ENCODE results near the gene LRP6. TPM values are rescaled to one million over a fixed set of nuclear protein-coding genes. Genes with fewer than 3 reads are reported as not detected.

LRP6 gene
- total RNA-seq, 1 experiment from 2014 or later: 44.6 TPM

DNA sequence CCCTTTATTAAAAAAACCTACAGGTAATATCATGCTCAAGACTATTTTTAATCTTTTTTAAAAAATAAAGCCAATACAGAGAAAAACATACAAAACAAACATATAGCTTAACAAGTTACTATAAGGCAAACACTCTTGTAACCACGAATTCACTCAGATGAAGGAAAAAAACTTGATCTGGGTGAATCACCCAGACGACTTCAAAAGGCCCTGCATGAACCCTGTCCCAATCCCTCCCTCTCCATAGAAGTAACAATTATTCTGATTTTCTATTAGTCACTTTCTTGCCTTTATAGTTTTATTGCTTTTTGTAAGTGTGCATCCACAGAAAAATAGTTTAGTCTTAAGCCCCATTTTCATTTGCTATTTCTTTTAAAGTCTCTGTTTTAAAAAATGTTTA is 72.6 kb downstream of the LRP6 start:
- H3K4me3 ChIP-seq (ENCODE audit: insufficient read depth, low read depth, low read length): no peak overlapping the region
- H3K36me3 ChIP-seq (replicated peaks; ENCODE audit: control insufficient read depth, insufficient read depth, low read length): no peaks in the 10 kb centered on the region; the same call in 1 of the 2 replicates
- DNase-seq: no peak
- no peaks in the 10 kb centered on the region for H3K27me3 ChIP-seq (ENCODE audit: control insufficient read depth, insufficient read depth, low read length)

DNA sequence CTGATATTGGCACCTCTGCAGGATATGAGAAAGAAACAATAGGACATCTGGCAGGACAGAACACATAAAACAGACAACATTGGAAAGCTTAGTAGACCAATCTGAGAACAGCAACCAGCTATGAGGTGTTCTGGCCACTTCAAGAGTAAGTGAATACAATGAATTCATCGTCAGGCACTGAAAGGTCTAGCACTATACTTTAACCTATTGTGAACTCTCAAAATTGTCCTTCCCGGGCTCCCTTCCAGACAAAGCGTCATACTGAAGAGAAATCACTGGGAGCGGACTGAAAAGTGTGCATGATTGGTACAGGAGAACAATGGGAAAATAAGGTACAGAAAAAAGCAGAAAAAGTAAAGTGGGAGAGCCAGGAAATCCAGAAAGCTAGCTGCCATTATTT is 75.8 kb downstream of the LRP6 start:
- H3K4me3 ChIP-seq (ENCODE audit: insufficient read depth, low read depth, low read length): no peak overlapping the region
- no peak for DNase-seq
- no peaks in the 10 kb centered on the region for H3K36me3 ChIP-seq (replicated peaks; ENCODE audit: control insufficient read depth, insufficient read depth, low read length)
- H3K27me3 ChIP-seq (ENCODE audit: control insufficient read depth, insufficient read depth, low read length): no peaks in the 10 kb centered on the region

DNA sequence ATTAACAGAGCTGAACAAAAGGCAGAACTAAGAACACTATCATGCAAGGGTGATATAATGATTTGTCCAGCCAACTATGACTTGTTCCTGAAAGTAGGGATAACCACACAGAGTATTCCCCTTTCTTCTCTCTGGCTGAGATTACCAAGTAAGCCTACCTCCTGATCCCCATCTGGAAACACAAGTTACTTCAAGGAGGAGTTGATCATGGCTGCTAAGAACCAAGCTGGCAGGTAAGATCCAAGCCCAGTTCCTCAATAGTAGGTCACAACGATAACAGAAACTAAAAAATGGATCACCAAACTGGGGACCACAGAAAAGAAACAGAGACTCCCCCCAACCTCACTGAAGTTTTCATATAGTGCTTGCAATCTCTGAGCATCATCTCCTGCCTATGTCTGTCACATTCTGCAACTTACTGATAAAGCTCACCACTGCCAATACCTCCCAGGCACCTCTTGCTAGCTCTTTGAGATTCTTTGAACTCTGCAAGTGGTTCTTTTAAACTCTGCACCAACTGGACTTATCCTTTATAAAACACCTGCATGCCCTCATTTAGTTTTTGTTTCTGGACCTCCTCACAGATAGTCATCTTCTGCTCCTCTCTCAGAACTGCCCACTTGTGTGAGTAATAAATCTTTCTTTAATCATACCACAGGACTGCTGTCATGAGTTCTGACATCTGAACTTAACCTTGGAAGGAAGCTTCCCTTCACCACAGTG is 76.6 kb downstream of the LRP6 start:
- DNase-seq: no peak
- Histone ChIP-seq H3K36me3 (replicated peaks; ENCODE audit: control insufficient read depth, insufficient read depth, low read length) (no peaks in the 10 kb centered on the region), H3K4me3 (ENCODE audit: insufficient read depth, low read depth, low read length) (no peak overlapping the region), H3K27me3 (ENCODE audit: control insufficient read depth, insufficient read depth, low read length) (no peaks in the 10 kb centered on the region)

DNA sequence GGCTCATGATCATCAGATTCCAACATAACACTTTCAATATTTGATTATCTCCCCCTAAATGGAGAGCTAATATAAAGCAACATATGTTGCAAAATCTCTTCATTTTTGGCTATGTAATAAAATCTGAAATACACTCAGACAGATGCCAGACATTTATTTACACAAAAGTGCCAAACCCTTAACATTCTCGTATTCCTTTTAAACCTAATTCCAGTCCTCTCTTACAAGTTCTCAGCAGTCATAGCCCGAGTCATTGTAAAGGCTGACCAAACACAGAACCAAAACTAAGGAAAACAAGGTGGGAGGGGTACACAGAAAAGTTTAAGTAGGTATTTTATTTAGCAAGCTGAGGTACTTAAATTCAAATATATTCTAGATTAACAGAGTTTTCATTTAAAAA is 81.4 kb downstream of the LRP6 start:
- Histone ChIP-seq H3K4me3 (ENCODE audit: insufficient read depth, low read depth, low read length) (no peak overlapping the region), H3K36me3 (replicated peaks; ENCODE audit: control insufficient read depth, insufficient read depth, low read length) (peaks cover 3% of the 10 kb centered on the region), H3K27me3 (ENCODE audit: control insufficient read depth, insufficient read depth, low read length) (no peaks in the 10 kb centered on the region)
- no peak for DNase-seq

DNA sequence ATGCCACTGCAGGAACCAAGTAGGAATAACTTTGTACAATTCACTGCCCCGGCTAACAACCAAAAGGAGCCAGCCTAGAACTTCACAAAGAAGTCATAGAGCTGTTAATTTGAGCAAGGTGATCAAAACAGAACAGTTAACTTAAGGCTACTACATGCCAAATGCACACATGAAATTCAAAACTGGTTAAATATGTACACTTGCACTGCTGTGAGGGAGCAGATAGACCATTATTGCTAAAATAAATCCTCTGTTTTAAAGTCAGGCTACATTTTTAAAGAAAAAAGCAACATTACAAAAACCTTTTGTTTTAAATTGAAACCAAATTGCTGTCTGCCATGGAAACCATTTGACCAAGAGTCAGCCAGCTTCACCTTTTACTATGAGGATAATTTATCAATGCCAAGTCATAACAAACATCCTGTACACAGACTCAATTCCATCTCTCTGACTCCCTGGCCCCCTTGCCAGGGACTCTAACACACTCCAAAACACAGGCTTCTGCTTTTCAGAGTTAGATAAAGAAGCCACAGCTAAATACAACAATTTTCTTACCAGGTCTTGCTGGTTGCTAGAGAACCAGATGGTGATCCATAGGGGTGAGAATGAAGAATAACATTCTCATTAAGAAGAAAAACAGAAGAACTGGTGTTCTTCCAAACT is 84.0 kb downstream of the LRP6 start:
- Histone ChIP-seq H3K27me3 (ENCODE audit: control insufficient read depth, insufficient read depth, low read length) (no peaks in the 10 kb centered on the region), H3K4me3 (ENCODE audit: insufficient read depth, low read depth, low read length) (no peak overlapping the region), H3K36me3 (replicated peaks; ENCODE audit: control insufficient read depth, insufficient read depth, low read length) (peaks cover 3% of the 10 kb centered on the region)
- DNase-seq: no peak

DNA sequence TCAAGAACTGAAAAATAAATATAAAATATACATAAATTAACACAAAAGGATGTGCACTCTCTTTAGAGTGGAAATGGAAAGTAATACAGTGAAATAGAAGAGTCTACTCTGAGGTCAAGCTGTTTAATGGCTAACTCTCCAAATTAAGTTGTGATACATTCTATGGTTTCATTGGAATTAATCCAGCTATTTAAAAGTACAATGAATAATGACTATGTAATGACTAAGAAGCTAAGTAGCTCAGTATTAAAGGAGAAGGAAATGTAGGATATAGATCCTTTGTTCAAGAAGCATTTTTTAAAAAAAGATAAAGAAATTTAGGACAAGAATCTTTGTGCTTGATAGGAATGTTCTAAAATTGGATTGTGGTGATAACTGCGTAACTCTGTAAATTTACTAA is 85.3 kb downstream of the LRP6 start:
- no peak overlapping the region for H3K4me3 ChIP-seq (ENCODE audit: insufficient read depth, low read depth, low read length)
- no peak for DNase-seq
- peaks cover 3% of the 10 kb centered on the region for H3K36me3 ChIP-seq (replicated peaks; ENCODE audit: control insufficient read depth, insufficient read depth, low read length)
- no peaks in the 10 kb centered on the region for H3K27me3 ChIP-seq (ENCODE audit: control insufficient read depth, insufficient read depth, low read length)

DNA sequence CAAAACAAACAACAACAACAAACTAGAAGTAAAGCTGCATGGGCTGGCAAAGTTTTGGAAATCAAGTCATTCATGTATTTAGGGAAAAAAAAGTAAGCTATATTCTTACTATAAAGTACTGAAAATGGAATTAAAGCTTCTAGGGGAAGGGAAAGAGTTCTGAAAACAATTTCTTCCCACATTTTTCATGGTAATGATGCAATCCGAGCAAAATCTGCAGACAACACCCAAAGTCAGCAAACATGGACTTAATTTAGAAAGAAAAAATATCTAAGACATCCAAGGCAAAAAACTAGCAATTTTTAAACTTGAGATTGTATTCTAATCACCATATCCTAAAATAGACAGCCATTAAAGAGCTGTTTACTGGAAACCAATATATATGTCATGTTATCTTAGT is 86.3 kb downstream of the LRP6 start:
- Histone ChIP-seq H3K36me3 (replicated peaks; ENCODE audit: control insufficient read depth, insufficient read depth, low read length) (peaks cover 3% of the 10 kb centered on the region), H3K4me3 (ENCODE audit: insufficient read depth, low read depth, low read length) (no peak overlapping the region), H3K27me3 (ENCODE audit: control insufficient read depth, insufficient read depth, low read length) (no peaks in the 10 kb centered on the region)
- no peak for DNase-seq

DNA sequence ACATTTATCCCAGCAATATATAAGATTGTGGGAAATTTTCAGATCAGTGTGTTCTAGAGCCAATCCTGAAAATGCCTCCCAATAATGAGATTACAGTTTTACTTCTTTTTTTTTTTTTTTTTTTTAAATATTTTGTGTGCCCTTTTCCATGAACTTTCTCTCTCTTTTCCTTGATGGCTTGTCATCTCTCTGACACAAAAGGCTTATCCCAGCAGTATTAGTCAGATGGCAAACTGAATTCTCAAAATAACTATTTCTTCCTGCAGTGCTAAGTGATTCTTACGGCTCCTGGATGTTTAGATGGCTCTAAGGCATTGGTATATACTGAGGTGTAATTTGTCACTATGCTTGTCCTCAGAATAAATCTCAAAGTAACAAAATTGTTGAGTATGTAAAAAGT is 86.7 kb downstream of the LRP6 start:
- H3K27me3 ChIP-seq (ENCODE audit: control insufficient read depth, insufficient read depth, low read length): no peaks in the 10 kb centered on the region
- H3K4me3 ChIP-seq (ENCODE audit: insufficient read depth, low read depth, low read length): no peak overlapping the region
- DNase-seq: no peak
- H3K36me3 ChIP-seq (replicated peaks; ENCODE audit: control insufficient read depth, insufficient read depth, low read length): peaks cover 3% of the 10 kb centered on the region

DNA sequence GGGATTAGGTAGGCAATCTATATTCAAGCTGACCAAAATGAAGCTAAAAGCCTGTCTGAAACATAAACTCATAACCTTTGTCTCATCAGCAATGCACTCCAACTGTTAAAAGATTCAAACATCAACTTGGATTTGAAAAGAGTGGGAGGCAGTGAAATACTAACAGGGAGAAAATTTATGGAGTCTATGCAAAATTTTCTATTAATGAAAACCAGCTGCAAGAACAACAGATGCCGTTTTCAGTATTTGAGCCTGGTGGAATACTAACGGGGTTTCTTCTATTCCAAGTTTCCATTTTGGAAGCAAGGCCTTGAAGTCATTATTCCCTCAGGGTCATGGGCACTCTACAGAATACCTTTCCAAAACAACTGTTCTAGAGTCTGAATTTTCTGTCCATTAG is 88.3 kb downstream of the LRP6 start:
- DNase-seq: no peak
- no peaks in the 10 kb centered on the region for H3K27me3 ChIP-seq (ENCODE audit: control insufficient read depth, insufficient read depth, low read length)
- no peak overlapping the region for H3K4me3 ChIP-seq (ENCODE audit: insufficient read depth, low read depth, low read length)
- peaks cover 3% of the 10 kb centered on the region for H3K36me3 ChIP-seq (replicated peaks; ENCODE audit: control insufficient read depth, insufficient read depth, low read length)

DNA sequence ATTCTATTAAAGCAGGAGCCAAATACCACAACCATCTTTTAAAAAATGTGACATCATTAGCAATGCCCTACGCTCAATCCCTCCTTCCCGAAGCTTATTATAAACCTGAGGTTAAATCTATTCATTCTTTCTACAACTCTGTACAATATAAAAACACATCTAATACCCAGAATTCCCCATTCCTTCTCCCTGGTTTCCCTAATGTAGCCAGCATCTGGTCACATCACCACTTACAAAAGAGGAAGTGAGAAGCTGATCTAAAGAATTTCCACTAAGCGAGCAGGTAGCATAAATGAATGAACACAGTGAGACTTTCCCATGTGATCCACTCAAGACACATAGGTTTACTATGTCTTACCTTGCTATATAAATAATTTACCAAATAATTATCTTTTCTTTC is 90.4 kb downstream of the LRP6 start:
- no peak overlapping the region for H3K4me3 ChIP-seq (ENCODE audit: insufficient read depth, low read depth, low read length)
- peaks cover 3% of the 10 kb centered on the region for H3K36me3 ChIP-seq (replicated peaks; ENCODE audit: control insufficient read depth, insufficient read depth, low read length)
- no peaks in the 10 kb centered on the region for H3K27me3 ChIP-seq (ENCODE audit: control insufficient read depth, insufficient read depth, low read length)
- no peak for DNase-seq

DNA sequence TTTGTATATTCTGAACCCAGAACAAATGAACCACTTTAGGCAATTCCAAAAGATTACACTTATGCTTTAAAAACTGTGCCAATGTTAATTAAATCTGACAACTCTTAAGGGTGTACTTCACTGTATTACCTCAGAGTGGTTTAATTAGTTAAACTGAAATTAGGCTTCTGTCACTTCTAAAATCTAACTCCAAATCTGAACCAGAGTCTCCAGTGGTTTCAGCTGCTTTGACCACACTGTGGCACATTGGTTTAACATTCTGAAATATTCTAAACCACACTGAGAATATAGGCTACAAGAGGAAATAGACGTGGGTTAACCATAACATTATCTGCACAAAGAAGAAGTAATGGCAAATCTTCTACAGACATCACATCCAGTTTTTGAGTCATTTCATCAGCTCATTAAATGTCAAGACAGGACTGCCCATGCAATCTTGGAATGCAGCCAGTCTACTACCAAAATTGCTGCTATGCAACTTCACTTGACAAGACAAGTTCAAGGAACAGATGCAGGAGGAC is 94.8 kb downstream of the LRP6 start:
- no peaks in the 10 kb centered on the region for H3K36me3 ChIP-seq (replicated peaks; ENCODE audit: control insufficient read depth, insufficient read depth, low read length)
- no peak for DNase-seq
- no peaks in the 10 kb centered on the region for H3K27me3 ChIP-seq (ENCODE audit: control insufficient read depth, insufficient read depth, low read length)
- H3K4me3 ChIP-seq (ENCODE audit: insufficient read depth, low read depth, low read length): no peak overlapping the region

DNA sequence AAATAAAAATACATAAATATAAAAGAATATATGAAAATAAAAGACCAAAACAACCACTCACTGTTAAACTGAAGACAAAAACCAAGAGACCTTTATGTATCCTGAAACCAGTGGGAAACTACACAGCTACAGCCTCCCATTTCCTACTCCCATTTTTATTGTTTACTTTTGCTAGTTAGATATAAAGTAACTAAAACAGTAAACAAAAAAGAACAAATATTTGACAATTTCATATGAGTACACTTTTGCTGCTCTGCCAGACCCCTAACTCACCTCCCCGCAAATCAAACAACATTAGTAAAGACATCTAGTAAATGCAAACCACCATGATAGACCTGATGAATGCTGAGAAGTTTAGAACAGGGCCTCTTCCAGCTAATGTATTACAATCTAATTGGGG is 99.0 kb downstream of the LRP6 start:
- Histone ChIP-seq H3K36me3 (replicated peaks; ENCODE audit: control insufficient read depth, insufficient read depth, low read length) (no peaks in the 10 kb centered on the region), H3K4me3 (ENCODE audit: insufficient read depth, low read depth, low read length) (no peak overlapping the region), H3K27me3 (ENCODE audit: control insufficient read depth, insufficient read depth, low read length) (no peaks in the 10 kb centered on the region)
- no peak for DNase-seq

DNA sequence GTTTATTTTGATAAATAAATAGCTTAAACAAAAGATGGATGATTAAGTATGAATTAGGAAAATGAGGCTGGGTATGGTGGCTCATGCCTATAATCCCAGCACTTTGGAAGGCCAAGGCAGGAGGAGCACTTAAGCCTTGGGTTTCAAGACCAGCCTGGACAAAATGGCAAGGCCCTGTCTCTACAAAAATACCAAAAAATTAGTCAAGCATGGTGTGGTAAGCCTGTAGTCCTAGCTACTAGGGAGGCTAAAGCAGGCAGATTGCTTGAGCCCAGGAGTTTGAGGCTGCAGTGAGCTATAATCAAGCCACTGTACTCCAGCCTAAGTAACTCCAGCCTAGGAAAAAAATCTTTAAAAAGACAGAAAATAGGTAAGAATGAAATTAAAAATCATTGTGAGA is 100.1 kb downstream of the LRP6 start:
- H3K27me3 ChIP-seq (ENCODE audit: control insufficient read depth, insufficient read depth, low read length): no peaks in the 10 kb centered on the region
- no peak overlapping the region for H3K4me3 ChIP-seq (ENCODE audit: insufficient read depth, low read depth, low read length)
- H3K36me3 ChIP-seq (replicated peaks; ENCODE audit: control insufficient read depth, insufficient read depth, low read length): peaks cover 2% of the 10 kb centered on the region; the same call in 1 of the 2 replicates
- no peak for DNase-seq

DNA sequence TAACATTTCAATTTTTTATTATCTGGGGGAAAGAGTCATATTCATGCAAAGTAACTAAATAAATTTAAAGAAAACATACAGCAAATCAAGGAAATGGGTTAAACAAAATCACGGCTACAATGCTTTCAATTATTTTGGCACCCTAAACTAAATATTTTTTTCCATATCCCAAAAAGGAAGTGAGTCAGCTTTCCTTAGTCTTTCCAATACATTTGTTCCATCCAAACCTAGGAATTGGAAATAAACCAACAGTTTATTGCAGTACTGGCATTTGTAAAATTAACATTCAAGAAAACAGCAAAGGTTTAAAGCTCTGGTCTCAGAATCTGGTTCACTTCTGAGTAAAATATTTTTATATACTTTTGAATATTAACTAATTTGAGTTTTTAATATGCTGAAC is 106.9 kb downstream of the LRP6 start:
- Histone ChIP-seq H3K27me3 (ENCODE audit: control insufficient read depth, insufficient read depth, low read length) (no peaks in the 10 kb centered on the region), H3K4me3 (ENCODE audit: insufficient read depth, low read depth, low read length) (no peak overlapping the region), H3K36me3 (replicated peaks; ENCODE audit: control insufficient read depth, insufficient read depth, low read length) (peaks cover 5% of the 10 kb centered on the region)
- no peak for DNase-seq

DNA sequence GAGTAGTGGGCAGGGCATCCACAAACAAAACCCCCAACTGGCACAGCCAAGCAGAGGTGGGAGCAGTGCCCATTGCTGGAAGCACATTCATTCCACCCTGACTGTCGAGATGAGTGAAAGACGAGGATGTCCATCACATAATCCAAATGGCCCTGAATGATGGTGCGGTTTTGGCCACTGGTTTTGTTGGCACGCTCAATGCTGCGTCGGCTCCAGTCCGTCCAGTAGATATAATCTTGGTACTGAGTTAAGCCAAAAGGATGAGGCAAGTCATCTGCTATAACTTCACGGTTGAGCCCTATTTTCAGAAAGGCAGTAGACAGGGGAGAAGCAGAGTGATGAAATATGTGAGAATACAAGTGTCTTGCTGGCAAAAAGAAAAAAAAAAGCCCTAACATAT is 108.0 kb downstream of the LRP6 start:
- Histone ChIP-seq H3K27me3 (ENCODE audit: control insufficient read depth, insufficient read depth, low read length) (no peaks in the 10 kb centered on the region), H3K36me3 (replicated peaks; ENCODE audit: control insufficient read depth, insufficient read depth, low read length) (peaks cover 5% of the 10 kb centered on the region), H3K4me3 (ENCODE audit: insufficient read depth, low read depth, low read length) (no peak overlapping the region)
- no peak for DNase-seq

Measured in H7 (cell line).